ENCODE data around the gene NOTCH3.

The NOTCH3 gene

DNA sequence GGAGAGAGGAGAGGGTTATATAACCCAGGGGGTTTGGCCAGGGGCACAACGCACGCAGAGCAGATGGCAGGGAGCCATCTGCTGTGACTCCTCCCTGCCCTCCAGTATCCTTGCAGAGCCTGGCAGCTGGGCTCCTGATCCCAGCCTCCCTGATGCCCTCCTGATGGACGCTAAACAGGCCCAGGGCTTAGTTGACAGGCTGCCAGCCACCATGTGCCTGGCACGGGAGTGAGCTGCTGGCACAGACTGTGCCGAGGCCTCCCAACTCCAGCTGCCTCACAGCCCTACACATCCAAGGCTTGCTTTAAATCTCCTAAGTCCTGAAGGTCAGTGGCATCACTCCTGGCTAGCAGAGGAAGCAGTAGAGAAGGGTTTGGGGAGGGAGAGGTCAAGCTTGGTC, 76.9 kb downstream of the NOTCH3 start:
- no peak for DNase-seq (ENCODE audit: low spot score in 2 of 2)
- H3K4me3 ChIP-seq: peak overlapping the region; percentile 69
- H3K4me1 ChIP-seq: peaks cover 13% of the 10 kb centered on the region
- no peaks in the 10 kb centered on the region for H3K27me3 ChIP-seq (ENCODE audit: low read depth)
- in situ Hi-C loops (cut with MboI; ENCODE audit: low sequenced_read_pairs): no loop called here
- H3K36me3 ChIP-seq (replicated peaks): peaks cover 28% of the 10 kb centered on the region
- H3K9me3 ChIP-seq: no peaks in the 10 kb centered on the region

DNA sequence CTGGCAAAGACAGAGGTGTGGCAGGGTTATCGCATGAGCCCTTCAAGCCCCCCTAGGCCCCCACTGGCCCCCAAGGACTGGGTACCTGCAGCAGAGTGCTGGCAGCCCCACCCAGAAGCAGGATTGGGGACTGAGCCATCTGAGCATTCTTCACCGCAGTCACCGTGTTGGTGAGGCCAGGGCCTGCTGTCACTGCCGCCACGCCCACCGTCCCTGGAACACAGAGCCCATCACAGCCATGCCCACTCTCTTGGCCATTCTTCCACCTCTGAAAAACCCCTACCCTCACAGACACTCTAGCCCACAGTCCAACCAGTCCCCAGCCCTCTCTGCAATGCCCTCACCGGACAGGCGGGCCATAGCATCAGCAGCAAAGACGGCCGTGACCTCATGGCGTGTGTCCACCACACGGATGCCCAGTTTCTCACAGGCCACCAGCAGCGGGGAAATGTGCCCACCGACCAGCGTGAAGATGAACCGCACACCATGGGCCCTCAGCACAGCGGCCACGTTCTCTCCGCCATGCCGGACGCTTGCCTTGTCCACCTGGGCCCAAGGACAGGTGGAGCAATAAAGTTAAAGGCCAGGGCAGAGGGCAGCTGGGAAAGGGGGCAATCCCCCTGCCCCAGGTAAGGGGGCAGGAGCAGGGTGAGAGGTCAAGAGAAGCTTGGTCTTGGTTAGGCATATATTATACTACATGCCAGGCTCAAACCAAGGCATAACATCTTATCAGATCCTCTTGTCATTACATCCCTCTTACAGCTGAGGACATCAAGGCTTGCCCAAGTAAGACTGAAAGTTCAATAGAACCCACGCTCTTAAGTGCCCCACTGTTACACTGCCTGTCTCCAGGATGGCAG, 77.5 kb downstream of the NOTCH3 start:
- no peak for DNase-seq (ENCODE audit: low spot score in 2 of 2)
- Histone ChIP-seq H3K27me3 (ENCODE audit: low read depth) (no peaks in the 10 kb centered on the region), H3K4me1 (peaks cover 13% of the 10 kb centered on the region), H3K36me3 (replicated peaks) (peaks cover 35% of the 10 kb centered on the region), H3K4me3 (no peak overlapping the region), H3K9me3 (no peaks in the 10 kb centered on the region)
- in situ Hi-C loops (cut with MboI; ENCODE audit: low sequenced_read_pairs): no loop called here

DNA sequence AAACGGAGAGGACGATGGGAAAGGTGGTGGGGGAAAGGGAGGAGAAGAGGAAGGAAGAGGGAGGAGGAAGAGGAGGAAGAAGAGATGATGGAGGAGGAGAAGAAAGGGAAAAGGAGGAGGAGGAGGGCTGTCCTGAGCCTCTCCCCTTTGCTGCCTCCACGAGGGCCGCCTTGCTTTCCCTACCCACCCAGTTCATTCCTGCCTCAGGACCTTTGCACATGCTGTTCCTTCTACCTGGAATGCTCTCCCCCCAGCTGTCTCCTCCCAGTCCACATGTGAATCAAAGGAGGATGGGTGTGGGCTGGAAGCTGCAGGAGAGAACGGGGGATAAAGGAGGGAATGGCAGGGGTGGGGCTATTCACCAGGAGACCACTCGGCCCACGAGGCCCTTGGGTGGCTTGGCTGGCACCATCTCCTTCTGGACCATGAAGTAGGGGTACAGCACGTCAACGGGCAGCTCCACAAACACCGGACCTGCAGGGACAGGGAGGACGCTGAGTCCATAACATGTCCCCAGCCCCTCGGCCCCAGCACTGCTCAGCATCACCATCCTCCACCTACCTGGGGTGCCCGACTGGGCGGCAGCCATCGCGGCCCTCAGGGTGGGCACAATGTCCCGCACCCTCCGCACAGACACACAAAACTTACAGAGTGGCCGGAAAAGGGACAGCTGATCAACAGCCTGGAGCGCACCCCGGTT, 78.3 kb downstream of the NOTCH3 start:
- Histone ChIP-seq H3K27me3 (ENCODE audit: low read depth) (no peaks in the 10 kb centered on the region), H3K9me3 (no peaks in the 10 kb centered on the region), H3K4me3 (no peak overlapping the region), H3K36me3 (replicated peaks) (peaks cover 42% of the 10 kb centered on the region), H3K4me1 (peaks cover 13% of the 10 kb centered on the region)
- in situ Hi-C loops (cut with MboI; ENCODE audit: low sequenced_read_pairs): no loop called here
- DNase-seq (ENCODE audit: low spot score in 2 of 2): no peak

- Histone ChIP-seq H3K9me3 (no peaks in the 10 kb centered on the region), H3K4me3 (no peak overlapping the region), H3K4me1 (peaks cover 5% of the 10 kb centered on the region; the same call in 1 of the 2 replicates), H3K36me3 (replicated peaks) (peaks cover 61% of the 10 kb centered on the region), H3K27me3 (ENCODE audit: low read depth) (no peaks in the 10 kb centered on the region)
- in situ Hi-C loops (cut with MboI; ENCODE audit: low sequenced_read_pairs): no loop called here
- no peak for DNase-seq (ENCODE audit: low spot score in 2 of 2)
Measured at GRCh38 chr19:15120135-15121026, 80.4 kb downstream of the NOTCH3 start.

GRCh38 chr19:15118789-15119494, 81.9 kb downstream of the NOTCH3 start:
- Histone ChIP-seq H3K9me3 (no peaks in the 10 kb centered on the region), H3K36me3 (replicated peaks) (peaks cover 71% of the 10 kb centered on the region), H3K27me3 (ENCODE audit: low read depth) (no peaks in the 10 kb centered on the region), H3K4me1 (no peaks in the 10 kb centered on the region; the same call in 1 of the 2 replicates), H3K4me3 (no peak overlapping the region)
- in situ Hi-C loops (cut with MboI; ENCODE audit: low sequenced_read_pairs): no loop called here
- no peak for DNase-seq (ENCODE audit: low spot score in 2 of 2)

DNA sequence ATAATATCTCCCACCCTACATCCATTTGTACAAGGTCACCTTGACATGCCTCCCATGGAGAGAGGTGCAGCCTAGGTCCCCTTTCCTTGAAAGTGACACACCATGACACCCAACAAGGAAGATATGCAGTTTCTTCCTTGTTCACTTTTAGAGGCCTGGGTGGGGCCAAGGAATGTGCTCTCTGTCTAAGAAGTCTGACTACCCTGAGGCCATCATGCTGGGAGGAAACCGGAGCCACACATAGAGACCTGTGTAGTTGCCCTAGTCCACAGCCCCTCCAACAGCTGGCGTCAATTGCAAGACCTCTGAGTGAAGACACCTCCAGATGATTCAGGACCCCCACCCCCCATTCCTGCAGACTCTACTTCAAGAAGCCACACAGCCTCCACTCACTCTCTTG, 82.5 kb downstream of the NOTCH3 start:
- DNase-seq (ENCODE audit: low spot score in 2 of 2): no peak
- no peak overlapping the region for H3K4me3 ChIP-seq
- in situ Hi-C loops (cut with MboI; ENCODE audit: low sequenced_read_pairs): no loop called here
- peaks cover 78% of the 10 kb centered on the region for H3K36me3 ChIP-seq (replicated peaks)
- no peaks in the 10 kb centered on the region for H3K4me1 ChIP-seq
- H3K27me3 ChIP-seq (ENCODE audit: low read depth): no peaks in the 10 kb centered on the region
- H3K9me3 ChIP-seq: no peaks in the 10 kb centered on the region

GRCh38 chr19:15116856-15117255, 83.9 kb downstream of the NOTCH3 start:
- H3K27me3 ChIP-seq (ENCODE audit: low read depth): no peaks in the 10 kb centered on the region
- no peak overlapping the region for H3K4me3 ChIP-seq
- peaks cover 86% of the 10 kb centered on the region for H3K36me3 ChIP-seq (replicated peaks)
- in situ Hi-C loops (cut with MboI; ENCODE audit: low sequenced_read_pairs): no loop called here
- no peak for DNase-seq (ENCODE audit: low spot score in 2 of 2)
- no peaks in the 10 kb centered on the region for H3K4me1 ChIP-seq
- H3K9me3 ChIP-seq: no peaks in the 10 kb centered on the region

- in situ Hi-C loops (cut with MboI; ENCODE audit: low sequenced_read_pairs): no loop called here
- no peak for DNase-seq (ENCODE audit: low spot score in 2 of 2)
- Histone ChIP-seq H3K4me3 (no peak overlapping the region), H3K9me3 (no peaks in the 10 kb centered on the region), H3K36me3 (replicated peaks) (peaks cover 94% of the 10 kb centered on the region), H3K27me3 (ENCODE audit: low read depth) (no peaks in the 10 kb centered on the region), H3K4me1 (no peaks in the 10 kb centered on the region)
Measured at GRCh38 chr19:15115762-15116615, 84.8 kb downstream of the NOTCH3 start.

DNA sequence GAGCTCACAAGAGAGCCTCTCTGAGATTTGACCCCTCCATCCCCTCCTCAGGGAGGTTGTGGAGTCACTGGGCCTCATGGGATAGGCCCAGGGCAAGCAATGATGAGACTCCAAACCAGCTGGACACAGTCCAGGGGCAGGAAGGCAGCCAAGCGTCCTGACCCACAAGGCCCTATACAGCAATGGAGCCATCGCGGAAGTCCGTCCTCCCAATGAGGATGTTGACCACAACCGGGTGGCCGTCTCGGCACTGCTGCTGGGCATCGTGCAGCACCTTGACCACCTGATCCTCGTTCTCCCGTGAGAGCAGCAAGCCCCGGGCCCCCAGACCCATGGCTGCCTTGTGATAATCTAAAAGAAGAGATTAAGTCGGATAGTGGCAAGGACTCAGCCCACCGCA, 85.7 kb downstream of the NOTCH3 start:
- no peak for DNase-seq (ENCODE audit: low spot score in 2 of 2)
- H3K27me3 ChIP-seq (ENCODE audit: low read depth): no peaks in the 10 kb centered on the region
- no peak overlapping the region for H3K4me3 ChIP-seq
- H3K36me3 ChIP-seq (replicated peaks): peaks cover 94% of the 10 kb centered on the region
- H3K9me3 ChIP-seq: no peaks in the 10 kb centered on the region
- in situ Hi-C loops (cut with MboI; ENCODE audit: low sequenced_read_pairs): no loop called here
- H3K4me1 ChIP-seq: no peaks in the 10 kb centered on the region

- no peaks in the 10 kb centered on the region for H3K4me1 ChIP-seq
- no peak for DNase-seq (ENCODE audit: low spot score in 2 of 2)
- H3K9me3 ChIP-seq: no peaks in the 10 kb centered on the region
- in situ Hi-C loops (cut with MboI; ENCODE audit: low sequenced_read_pairs): no loop called here
- no peak overlapping the region for H3K4me3 ChIP-seq
- no peaks in the 10 kb centered on the region for H3K27me3 ChIP-seq (ENCODE audit: low read depth)
- peaks cover 91% of the 10 kb centered on the region for H3K36me3 ChIP-seq (replicated peaks)
Measured at GRCh38 chr19:15114153-15114540, 86.6 kb downstream of the NOTCH3 start.

GRCh38 chr19:15113245-15114152, 87.3 kb downstream of the NOTCH3 start:
- in situ Hi-C loops (cut with MboI; ENCODE audit: low sequenced_read_pairs): no loop called here
- Histone ChIP-seq H3K36me3 (replicated peaks) (peaks cover 84% of the 10 kb centered on the region), H3K4me3 (no peak overlapping the region), H3K9me3 (no peaks in the 10 kb centered on the region), H3K27me3 (ENCODE audit: low read depth) (no peaks in the 10 kb centered on the region), H3K4me1 (no peaks in the 10 kb centered on the region; the same call in 1 of the 2 replicates)
- no peak for DNase-seq (ENCODE audit: low spot score in 2 of 2)

GRCh38 chr19:15112385-15112784, 88.4 kb downstream of the NOTCH3 start:
- no peak overlapping the region for H3K4me3 ChIP-seq
- peaks cover 5% of the 10 kb centered on the region; the same call in 1 of the 2 replicates for H3K4me1 ChIP-seq
- DNase-seq (ENCODE audit: low spot score in 2 of 2): no peak
- peaks cover 73% of the 10 kb centered on the region for H3K36me3 ChIP-seq (replicated peaks)
- H3K9me3 ChIP-seq: no peaks in the 10 kb centered on the region
- no peaks in the 10 kb centered on the region for H3K27me3 ChIP-seq (ENCODE audit: low read depth)
- in situ Hi-C loops (cut with MboI; ENCODE audit: low sequenced_read_pairs): no loop called here
